MM.1S (cell line): ENCODE results near the gene SARNP.

Source experiments
- DNase-seq: peaks from one replicate; pipeline ENCODE4 v3.0.0-alpha.2; 2015
- H2AFZ ChIP-seq: fragments of 300-600 bp; sonication (generic); 2 replicates; pipeline ENCODE4 v1.6.0; 2016; ENCODE audit warnings: antibody characterized with exemption, low read length
- H3F3A ChIP-seq: fragments of 300-600 bp; sonication (generic); 2 replicates; pipeline ENCODE4 v1.6.1; 2016; ENCODE audit warnings: mild to moderate bottlenecking, antibody characterized with exemption, low read length, moderate library complexity, mixed read lengths; ENCODE audit not compliant: insufficient read depth
- H3K27ac ChIP-seq: fragments of 300-600 bp; sonication (generic); 2 replicates; pipeline ENCODE4 v1.5.1; 2016; ENCODE audit warnings: mild to moderate bottlenecking, low read length
- H3K27me3 ChIP-seq: fragments of 300-600 bp; sonication (generic); replicated peaks from 2 replicates; pipeline ENCODE4 v1.6.0; 2016; ENCODE audit warnings: low read length; ENCODE audit not compliant: insufficient read depth
- H3K36me3 ChIP-seq: fragments of 300-600 bp; sonication (generic); replicated peaks from 2 replicates; pipeline ENCODE4 v1.6.1; 2016; ENCODE audit warnings: mild to moderate bottlenecking, low read length, mixed read lengths; ENCODE audit not compliant: insufficient read depth
- H3K4me1 ChIP-seq: fragments of 300-600 bp; sonication (generic); 2 replicates; pipeline ENCODE4 v1.6.1; 2016; ENCODE audit warnings: low read length, mixed read lengths
- H3K4me2 ChIP-seq: fragments of 300-600 bp; sonication (generic); 2 replicates; pipeline ENCODE4 v1.6.0; 2016; ENCODE audit warnings: low read depth, low read length
- H3K4me3 ChIP-seq: fragments of 300-600 bp; sonication (generic); 2 replicates; pipeline ENCODE4 v1.5.1; 2016; ENCODE audit warnings: low read length, mixed read lengths
- H3K79me2 ChIP-seq: fragments of 300-600 bp; sonication (generic); 2 replicates; pipeline ENCODE4 v1.6.1; 2016; ENCODE audit warnings: mixed run types, low read length, mixed read lengths
- H3K9ac ChIP-seq: fragments of 300-600 bp; sonication (generic); 2 replicates; pipeline ENCODE4 v1.6.1; 2016; ENCODE audit warnings: low read length, mixed read lengths
- H3K9me2 ChIP-seq: fragments of 300-600 bp; sonication (generic); replicated peaks from 2 replicates; pipeline ENCODE4 v1.6.1; 2016; ENCODE audit warnings: mild to moderate bottlenecking, low read length, mixed read lengths; ENCODE audit not compliant: insufficient read depth
- H3K9me3 ChIP-seq: fragments of 300-600 bp; sonication (generic); replicated peaks from 2 replicates; pipeline ENCODE4 v1.6.1; 2016; ENCODE audit warnings: mild to moderate bottlenecking, low read length, mixed read lengths; ENCODE audit not compliant: insufficient read depth
- H4K20me1 ChIP-seq: fragments of 300-600 bp; sonication (generic); 2 replicates; pipeline ENCODE4 v1.6.1; 2016; ENCODE audit warnings: mild to moderate bottlenecking, low read length, moderate library complexity, mixed read lengths; ENCODE audit not compliant: insufficient read depth
- EZH2 ChIP-seq: fragments of 300-600 bp; sonication (generic); optimal IDR thresholded peaks from 2 replicates; pipeline ENCODE3; 2017; ENCODE audit warnings: low read depth, mild to moderate bottlenecking, antibody characterized with exemption, low read length, mixed read lengths
- EZH2phosphoT487 ChIP-seq: fragments of 300-600 bp; sonication (generic); IDR thresholded peaks from 2 replicates; pipeline ENCODE4 v1.6.1; 2018; ENCODE audit warnings: antibody characterized with exemption, low read length
- TF ChIP-seq, protein P1 (sequence below): fragments of 300-600 bp; sonication (generic); IDR thresholded peaks from 2 replicates; pipeline ENCODE4 v1.5.1; 2016; ENCODE audit warnings: antibody characterized with exemption, low read length, mixed read lengths

SARNP gene

DNA sequence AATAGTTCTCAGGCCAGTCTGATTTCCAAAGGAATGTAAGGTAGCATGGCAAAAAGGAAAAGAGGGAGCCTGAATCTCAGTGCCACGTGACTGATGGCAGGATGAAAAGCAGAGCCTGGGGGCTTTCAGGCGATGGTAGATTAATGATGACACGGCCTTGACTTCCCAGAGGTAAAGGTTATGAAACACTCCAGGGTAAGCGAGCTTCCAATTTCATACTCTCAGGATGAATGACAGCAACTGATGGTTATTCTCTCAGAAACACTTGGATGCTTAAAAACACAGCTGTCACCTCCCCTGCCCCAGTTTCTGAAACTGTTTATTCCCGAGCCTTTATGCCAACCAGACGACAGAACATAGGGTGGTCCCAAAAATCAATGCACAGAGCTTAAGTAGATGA is 45.8 kb downstream of the SARNP start:
- H4K20me1 ChIP-seq = peaks cover 3% of the 10 kb centered on the region; the same call in 1 of the 2 replicates
- TF ChIP-seq, protein P1, sequence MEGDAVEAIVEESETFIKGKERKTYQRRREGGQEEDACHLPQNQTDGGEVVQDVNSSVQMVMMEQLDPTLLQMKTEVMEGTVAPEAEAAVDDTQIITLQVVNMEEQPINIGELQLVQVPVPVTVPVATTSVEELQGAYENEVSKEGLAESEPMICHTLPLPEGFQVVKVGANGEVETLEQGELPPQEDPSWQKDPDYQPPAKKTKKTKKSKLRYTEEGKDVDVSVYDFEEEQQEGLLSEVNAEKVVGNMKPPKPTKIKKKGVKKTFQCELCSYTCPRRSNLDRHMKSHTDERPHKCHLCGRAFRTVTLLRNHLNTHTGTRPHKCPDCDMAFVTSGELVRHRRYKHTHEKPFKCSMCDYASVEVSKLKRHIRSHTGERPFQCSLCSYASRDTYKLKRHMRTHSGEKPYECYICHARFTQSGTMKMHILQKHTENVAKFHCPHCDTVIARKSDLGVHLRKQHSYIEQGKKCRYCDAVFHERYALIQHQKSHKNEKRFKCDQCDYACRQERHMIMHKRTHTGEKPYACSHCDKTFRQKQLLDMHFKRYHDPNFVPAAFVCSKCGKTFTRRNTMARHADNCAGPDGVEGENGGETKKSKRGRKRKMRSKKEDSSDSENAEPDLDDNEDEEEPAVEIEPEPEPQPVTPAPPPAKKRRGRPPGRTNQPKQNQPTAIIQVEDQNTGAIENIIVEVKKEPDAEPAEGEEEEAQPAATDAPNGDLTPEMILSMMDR = no peak
- TF ChIP-seq EZH2 (no peak), EZH2phosphoT487 (no peak)

DNA sequence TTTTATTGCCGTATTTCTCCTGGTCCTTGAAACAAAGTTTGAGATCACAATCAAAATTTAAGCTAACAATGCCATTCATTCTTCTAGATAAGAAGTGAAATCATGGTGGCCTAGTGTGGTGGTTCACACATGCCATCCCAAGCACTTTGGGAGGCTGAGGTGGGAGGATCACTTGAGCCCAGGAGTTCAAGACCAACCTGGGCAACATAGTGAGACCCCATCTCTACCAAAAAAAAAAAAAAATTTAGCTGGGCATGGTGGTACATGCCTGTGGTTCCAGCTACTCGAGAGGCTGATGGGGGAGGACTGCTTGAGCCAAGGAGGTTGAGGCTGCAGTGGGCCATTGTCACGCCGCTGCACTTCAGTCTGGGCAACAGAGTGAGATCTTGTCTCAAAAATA is 50.4 kb downstream of the SARNP start:
- no peak overlapping the region for H3K27ac ChIP-seq

More for the DNA sequence above, 45.8 kb downstream of the SARNP start:
- H3K9ac ChIP-seq = no peak overlapping the region
- H3K79me2 ChIP-seq = peaks cover 35% of the 10 kb centered on the region
- H3K36me3 ChIP-seq = peaks cover 5% of the 10 kb centered on the region; the same call in 1 of the 2 replicates
- H3K4me2 ChIP-seq = no peak overlapping the region
- H2AFZ ChIP-seq = no peak overlapping the region
- no peaks in the 10 kb centered on the region for H3K9me2 ChIP-seq
- no peaks in the 10 kb centered on the region for H3K4me1 ChIP-seq
- no peak overlapping the region for H3K4me3 ChIP-seq
- H3K9me3 ChIP-seq = no peaks in the 10 kb centered on the region
- no peaks in the 10 kb centered on the region; the same call in 1 of the 2 replicates for H3F3A ChIP-seq
- H3K27me3 ChIP-seq = no peaks in the 10 kb centered on the region
- no peak for DNase-seq
- no peak overlapping the region for H3K27ac ChIP-seq

DNA sequence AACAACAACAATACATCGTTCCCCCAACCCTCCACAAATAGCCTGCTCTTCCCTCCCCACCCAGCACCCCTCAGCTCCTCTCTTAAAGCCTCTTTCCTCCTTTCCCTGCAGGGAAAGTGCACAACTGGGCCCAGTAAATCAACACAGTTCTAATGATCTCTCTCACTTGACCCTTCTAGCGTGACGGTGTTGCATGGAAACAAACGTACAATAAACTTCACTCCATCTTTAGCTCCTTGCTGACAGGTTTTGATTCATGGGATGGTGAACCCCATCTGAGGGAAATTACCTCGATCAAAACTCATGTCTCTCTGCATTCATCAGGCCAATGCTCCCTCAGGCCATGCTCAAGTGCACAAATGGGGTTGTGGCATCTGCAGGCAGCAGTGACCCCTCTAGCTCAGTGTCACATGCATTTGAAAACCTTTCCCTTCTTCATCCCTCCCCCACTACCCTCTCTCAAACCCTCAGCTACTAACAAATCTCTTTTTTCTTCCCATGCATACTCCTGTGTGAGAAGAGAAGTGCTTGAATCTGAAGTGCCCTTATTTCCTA is 51.7 kb downstream of the SARNP start:
- no peaks in the 10 kb centered on the region; the same call in 1 of the 2 replicates for H3K36me3 ChIP-seq

More for the DNA sequence above, 50.4 kb downstream of the SARNP start:
- Histone ChIP-seq H3F3A (no peaks in the 10 kb centered on the region), H3K27me3 (no peaks in the 10 kb centered on the region), H3K79me2 (peaks cover 31% of the 10 kb centered on the region), H3K9me2 (no peaks in the 10 kb centered on the region), H3K9ac (no peak overlapping the region), H3K4me3 (no peak overlapping the region), H3K4me1 (no peaks in the 10 kb centered on the region), H3K9me3 (no peaks in the 10 kb centered on the region), H3K36me3 (peaks cover 5% of the 10 kb centered on the region; the same call in 1 of the 2 replicates), H4K20me1 (0 out of 2 replicates have a peak, but pooled peaks cover 3% of the 10 kb centered on the region), H3K4me2 (no peak overlapping the region), H2AFZ (no peak overlapping the region)
- no peak for TF ChIP-seq EZH2phosphoT487
- TF ChIP-seq EZH2 = no peak
- TF ChIP-seq, protein P1 = no peak
- no peak for DNase-seq

More for the DNA sequence above, 51.7 kb downstream of the SARNP start:
- no peak for TF ChIP-seq EZH2phosphoT487
- no peak for TF ChIP-seq EZH2
- TF ChIP-seq, protein P1 = no peak
- Histone ChIP-seq H3K27ac (no peak overlapping the region), H3K4me1 (no peaks in the 10 kb centered on the region), H4K20me1 (no peaks in the 10 kb centered on the region), H3K4me2 (no peak overlapping the region), H3K27me3 (no peaks in the 10 kb centered on the region), H3K79me2 (peaks cover 22% of the 10 kb centered on the region), H3K9me3 (no peaks in the 10 kb centered on the region), H3K9me2 (no peaks in the 10 kb centered on the region), H3F3A (no peaks in the 10 kb centered on the region), H2AFZ (no peak overlapping the region), H3K9ac (no peak overlapping the region), H3K4me3 (no peak overlapping the region)
- no peak for DNase-seq
